Spleen (tissue), 11 donors: ENCODE measurements around the gene USH2A. TPM values are rescaled to one million over a fixed set of nuclear protein-coding genes. Genes with fewer than 3 reads are reported as not detected.

Source experiments
- DNase-seq: peaks from one replicate; pipeline ENCODE4 v3.0.0-alpha.2; 2020
- H3K27ac ChIP-seq, 8 donors: fragments of 200-600 bp; sonication (generic) in 7 of 8; 1 replicate in 4 of 8; 2 replicates in 4 of 8; pipeline versions ENCODE4 v1.5.0 to v1.8.0; 2016 to 2021; ENCODE audit warnings: inconsistent platforms in 4 of 8, mild to moderate bottlenecking in 4 of 8, moderate library complexity in 1 of 8
- H3K27me3 ChIP-seq, 7 donors: fragments of 200-600 bp; sonication (generic) in 6 of 7; replicated peaks in 1 of 7; 1 replicate in 4 of 7; 2 replicates in 3 of 7; pipeline versions ENCODE4 v1.5.0 to v1.8.0; 2016 to 2021; ENCODE audit warnings: inconsistent platforms in 3 of 7, mild to moderate bottlenecking in 1 of 7
- H3K36me3 ChIP-seq, 6 donors: fragments of 200-600 bp; sonication (generic) in 5 of 6; 1 replicate in 4 of 6; 2 replicates in 2 of 6; pipeline versions ENCODE4 v1.5.0 to v1.8.0; 2016 to 2021; ENCODE audit warnings: inconsistent platforms in 2 of 6
- H3K4me1 ChIP-seq, 6 donors: fragments of 200-600 bp; sonication (generic) in 5 of 6; 1 replicate in 3 of 6; 2 replicates in 3 of 6; pipeline versions ENCODE4 v1.5.0 to v1.8.0; 2016 to 2021; ENCODE audit warnings: inconsistent platforms in 3 of 6
- H3K4me3 ChIP-seq, 8 donors: fragments of 200-600 bp; sonication (generic) in 7 of 8; 1 replicate in 4 of 8; 2 replicates in 4 of 8; pipeline versions ENCODE4 v1.5.0 to v1.8.0; 2016 to 2021; ENCODE audit warnings: inconsistent platforms in 4 of 8, mild to moderate bottlenecking in 4 of 8, moderate library complexity in 2 of 8
- H3K9me3 ChIP-seq, 8 donors: fragments of 200-600 bp; sonication (generic) in 7 of 8; 1 replicate in 4 of 8; 2 replicates in 4 of 8; pipeline versions ENCODE4 v1.5.0 to v1.8.0; 2016 to 2021; ENCODE audit warnings: inconsistent platforms in 4 of 8
- POLR2A ChIP-seq, 3 donors: fragments of 450-650 bp; IDR thresholded peaks; one replicate each; pipeline ENCODE4 v1.5.1; 2017; ENCODE audit warnings: antibody characterized with exemption in 3 of 3, mild to moderate bottlenecking in 1 of 3
- POLR2AphosphoS5 ChIP-seq, 3 donors: sonication (generic); formaldehyde crosslinking; IDR thresholded peaks; one replicate each; pipeline ENCODE4 v1.5.1; 2017; ENCODE audit warnings: antibody characterized with exemption in 3 of 3
- WGBS, 5 donors: extraction: QIAGEN DNeasy Blood & Tissue Kit in 3 of 5; methylation state at CpG; one replicate each; pipeline versions ENCODE4 v1.1.5 to v1.1.7; 2013 to 2018; 5-methylcytosine and 5-hydroxymethylcytosine counted together
- intact Hi-C: fragments of 100-400 bp; cut with DNase I; formaldehyde crosslinking; loops from one replicate; pipeline ENCODE4 v1.15.0; 2023; ENCODE audit warnings: low total_unique reads
- polyA plus RNA-seq, 3 donors: library from polyadenylated mRNA; stranded (reverse); fragments of 200-250 nt; gene quantifications; one replicate each; pipeline ENCODE4 v1.2.1, GENCODE V29; 2013
- total RNA-seq, 7 donors: library from RNA; depleted of rRNA in 3 of 7; stranded (reverse); fragments of >200 nt in 3 of 7; fragmentation: NEBNext Ultra II Directional in 4 of 7; extraction: Animal tissue kit (Norgen Biotek cat#: 25700) in 4 of 7; gene quantifications; one replicate each; pipeline versions ENCODE4 v1.1.0 to v1.2.1, GENCODE V29; 2016 to 2021
- TF ChIP-seq, protein P1 (sequence below), 11 experiments: fragments of 200-600 bp in 7 of 11; fragments of 450-650 bp in 4 of 11; sonication (generic) in 4 of 11; IDR thresholded peaks in 8 of 11; conservative IDR thresholded peaks in 3 of 11; 1 replicate in 7 of 11; 2 replicates in 4 of 11; pipeline versions ENCODE4 v1.4.0 to v1.8.0; 2016 to 2021; ENCODE audit warnings: antibody characterized with exemption in 11 of 11, inconsistent platforms in 4 of 11, mild to moderate bottlenecking in 1 of 11
- donor health status: healthy with polysubstance abuse.
- donor health status: DM: no; HTN: no; CAD: no; lungs with moderate emphysema.
- donor health status: DM: no; HTN: no; CAD: no.
- donor health status: Bipolar disorder and iron deficiency.
- donor health status: healthy.
- donor health status: DM: no; HTN: no; CAD: no.
- donor health status: DM: yes; HTN: yes; CAD: no.

The USH2A gene
- total and polyA plus RNA-seq, 10 donors, result under 0.01 TPM; not detected in 9

DNA sequence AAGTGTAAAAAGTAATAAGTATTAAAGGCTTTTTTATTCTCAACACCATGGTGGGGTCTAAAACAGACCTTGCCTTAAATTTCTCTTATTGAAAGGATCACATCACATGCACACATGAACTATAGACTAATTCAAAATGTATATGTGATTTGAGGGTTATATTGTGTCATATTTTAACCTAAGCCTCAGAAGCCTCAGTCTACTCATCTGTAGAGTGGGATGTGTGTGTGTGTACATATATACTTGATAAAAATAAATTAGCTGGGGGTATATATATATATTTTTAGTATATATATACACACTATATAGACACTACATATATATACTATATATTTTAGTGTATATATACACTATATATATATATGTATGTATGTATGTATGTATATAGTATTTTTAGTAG lies 797.3 kb downstream of the USH2A start:
- intact Hi-C loops, result no loop called here

DNA sequence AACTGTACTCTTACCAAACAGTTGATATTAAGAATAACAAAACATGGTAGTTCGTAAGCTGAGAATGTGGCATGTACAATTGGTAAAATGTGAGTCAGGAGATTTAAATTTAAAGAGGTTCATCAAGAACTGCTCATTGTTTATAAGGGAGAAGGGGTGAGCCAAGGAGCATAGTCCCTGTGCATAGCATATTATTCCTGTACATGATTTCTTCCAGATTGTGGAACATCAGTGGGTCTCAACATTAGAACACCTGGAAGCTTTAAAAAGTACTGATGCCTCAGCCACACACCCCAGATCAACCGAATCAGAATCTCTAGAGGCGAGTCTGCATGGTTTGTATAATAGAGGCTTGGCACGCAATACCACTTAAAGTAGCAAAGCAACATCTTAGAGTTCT lies 800.1 kb downstream of the USH2A start:
- no peak for DNase-seq
- Histone ChIP-seq H3K36me3 (peaks cover 0 to 47% (median 0%) of the 10 kb centered on the region in 6 donors), H3K9me3 (peaks cover 0 to 6% (median 0%) of the 10 kb centered on the region in 8 donors), H3K4me1 (peaks cover 0 to under 1% (median 0%) of the 10 kb centered on the region in 6 donors), H3K27me3 (no peaks in the 10 kb centered on the region), H3K4me3 (no peak overlapping the region), H3K27ac (no peak overlapping the region)
- intact Hi-C loops, result no loop called here
- TF ChIP-seq, protein P1, sequence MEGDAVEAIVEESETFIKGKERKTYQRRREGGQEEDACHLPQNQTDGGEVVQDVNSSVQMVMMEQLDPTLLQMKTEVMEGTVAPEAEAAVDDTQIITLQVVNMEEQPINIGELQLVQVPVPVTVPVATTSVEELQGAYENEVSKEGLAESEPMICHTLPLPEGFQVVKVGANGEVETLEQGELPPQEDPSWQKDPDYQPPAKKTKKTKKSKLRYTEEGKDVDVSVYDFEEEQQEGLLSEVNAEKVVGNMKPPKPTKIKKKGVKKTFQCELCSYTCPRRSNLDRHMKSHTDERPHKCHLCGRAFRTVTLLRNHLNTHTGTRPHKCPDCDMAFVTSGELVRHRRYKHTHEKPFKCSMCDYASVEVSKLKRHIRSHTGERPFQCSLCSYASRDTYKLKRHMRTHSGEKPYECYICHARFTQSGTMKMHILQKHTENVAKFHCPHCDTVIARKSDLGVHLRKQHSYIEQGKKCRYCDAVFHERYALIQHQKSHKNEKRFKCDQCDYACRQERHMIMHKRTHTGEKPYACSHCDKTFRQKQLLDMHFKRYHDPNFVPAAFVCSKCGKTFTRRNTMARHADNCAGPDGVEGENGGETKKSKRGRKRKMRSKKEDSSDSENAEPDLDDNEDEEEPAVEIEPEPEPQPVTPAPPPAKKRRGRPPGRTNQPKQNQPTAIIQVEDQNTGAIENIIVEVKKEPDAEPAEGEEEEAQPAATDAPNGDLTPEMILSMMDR (IDR thresholded peaks at IDR 0.05 in 8 of 11, conservative IDR thresholded peaks at IDR 0.05 in 3 of 11), result no peak
- TF ChIP-seq POLR2A (IDR thresholded peaks at IDR 0.05), result no peak
- WGBS, 5 donors, result 94 to 99% (median 96%) methylated on average over 4 of the region's 4 CpGs

More for the DNA sequence above, 797.3 kb downstream of the USH2A start:
- peaks cover 0 to 6% (median 0%) of the 10 kb centered on the region in 8 donors for H3K9me3 ChIP-seq
- no peaks in the 10 kb centered on the region for H3K27me3 ChIP-seq
- TF ChIP-seq, protein P1 (IDR thresholded peaks at IDR 0.05 in 8 of 11, conservative IDR thresholded peaks at IDR 0.05 in 3 of 11), result no peak
- TF ChIP-seq POLR2A (IDR thresholded peaks at IDR 0.05) (no peak), POLR2AphosphoS5 (IDR thresholded peaks at IDR 0.05) (no peak)
- no peak overlapping the region for H3K4me3 ChIP-seq
- DNase-seq, result no peak
- H3K27ac ChIP-seq, result no peak overlapping the region
- H3K4me1 ChIP-seq, result no peaks in the 10 kb centered on the region
- H3K36me3 ChIP-seq, result peaks cover 0 to 24% (median 0%) of the 10 kb centered on the region in 6 donors

DNA sequence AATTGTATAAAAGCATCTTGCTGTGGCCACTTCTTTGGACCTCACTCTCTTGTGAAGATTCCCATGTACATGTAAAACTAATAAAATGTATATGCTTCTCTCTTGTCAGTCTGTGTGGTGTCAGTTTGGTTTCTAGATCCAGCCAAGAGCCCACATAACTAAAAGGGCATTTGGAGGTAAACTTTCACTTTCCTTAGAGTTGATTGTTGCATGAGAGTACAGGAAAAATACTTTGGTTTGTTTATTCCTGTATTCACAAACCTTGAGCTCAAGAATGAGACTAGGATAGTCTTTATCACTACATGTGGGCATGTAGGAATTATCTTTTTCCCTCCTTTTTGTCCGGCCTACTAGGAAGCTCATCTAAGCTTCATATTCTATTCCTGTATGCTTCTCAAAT lies 805.3 kb downstream of the USH2A start:
- TF ChIP-seq, protein P1 (IDR thresholded peaks at IDR 0.05 in 8 of 11, conservative IDR thresholded peaks at IDR 0.05 in 3 of 11), result no peak
- TF ChIP-seq POLR2A (IDR thresholded peaks at IDR 0.05), result no peak
- no peak for TF ChIP-seq POLR2AphosphoS5 (IDR thresholded peaks at IDR 0.05)
- intact Hi-C loops, result no loop called here
- Histone ChIP-seq H3K4me3 (no peak overlapping the region), H3K4me1 (peaks cover 0 to 5% (median 0%) of the 10 kb centered on the region in 6 donors), H3K27me3 (no peaks in the 10 kb centered on the region), H3K36me3 (peaks cover 0 to 53% (median 0%) of the 10 kb centered on the region in 6 donors), H3K27ac (peak overlapping the region in 2 of 8 donors; percentile 13 to 37), H3K9me3 (peaks cover 0 to 5% (median 0%) of the 10 kb centered on the region in 8 donors)
- no peak for DNase-seq
- WGBS, 5 donors, result 64 to 80% (median 79%) methylated on average over 1 of the region's 1 CpG

DNA sequence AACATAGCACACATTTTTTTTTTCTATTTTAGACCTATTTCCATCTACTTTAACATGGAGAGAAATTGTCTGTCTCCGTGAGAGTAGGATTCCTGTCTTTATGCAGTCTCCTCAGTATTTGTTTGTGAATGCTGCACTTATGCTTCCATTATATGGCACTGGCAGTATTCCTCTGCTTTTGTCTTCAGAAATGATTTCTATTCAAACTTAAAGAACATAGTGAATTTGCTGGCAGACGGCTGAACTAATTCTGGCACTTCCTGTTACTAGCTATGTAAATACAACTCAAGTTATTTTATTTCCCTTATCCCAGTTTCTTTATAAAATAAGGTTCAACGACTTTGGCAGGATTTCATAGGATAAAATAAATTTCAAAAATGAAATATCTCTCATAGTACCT lies 810.9 kb downstream of the USH2A start:
- DNase-seq, result no peak
- peaks cover 0 to 64% (median 4%) of the 10 kb centered on the region in 6 donors for H3K36me3 ChIP-seq
- no peaks in the 10 kb centered on the region for H3K27me3 ChIP-seq
- 40 to 61% (median 55%) methylated on average over 3 of the region's 3 CpGs for WGBS, 5 donors
- intact Hi-C loops, result no loop called here
- TF ChIP-seq, protein P1 (IDR thresholded peaks at IDR 0.05 in 8 of 11, conservative IDR thresholded peaks at IDR 0.05 in 3 of 11), result no peak
- no peak for TF ChIP-seq POLR2AphosphoS5 (IDR thresholded peaks at IDR 0.05)
- no peak for TF ChIP-seq POLR2A (IDR thresholded peaks at IDR 0.05)
- no peak overlapping the region for H3K27ac ChIP-seq
- no peak overlapping the region for H3K4me3 ChIP-seq
- H3K9me3 ChIP-seq, result peaks cover 0 to 5% (median 0%) of the 10 kb centered on the region in 8 donors
- H3K4me1 ChIP-seq, result no peaks in the 10 kb centered on the region
